ENCODE results near the gene OPCML.

Gene OPCML

GRCh38 chr11:132674151-132674550, 858.1 kb downstream of the OPCML start:
- no peaks in the 10 kb centered on the region for H3K27me3 ChIP-seq (ENCODE audit: low read length)
- H3K9me3 ChIP-seq (ENCODE audit: insufficient read depth, low read length): no peaks in the 10 kb centered on the region
- no peak overlapping the region for H3K4me3 ChIP-seq (ENCODE audit: insufficient read depth, low read length, poor library complexity, severe bottlenecking)
- H3K4me2 ChIP-seq (ENCODE audit: low read depth, low read length, poor library complexity, severe bottlenecking): no peak overlapping the region
- no peak for TF ChIP-seq CTCF (IDR thresholded peaks at IDR 0.05; ENCODE audit: insufficient read depth, low read length, poor library complexity, severe bottlenecking)
- TF ChIP-seq EZH2phosphoT487 (conservative IDR thresholded peaks at IDR 0.05; ENCODE audit: low read length): no peak
- no peak overlapping the region for H3K9ac ChIP-seq (ENCODE audit: low read length)
- H3F3A ChIP-seq (ENCODE audit: insufficient read depth): no peaks in the 10 kb centered on the region
- no peaks in the 10 kb centered on the region for H4K20me1 ChIP-seq (ENCODE audit: low read depth, low read length)
- H2AFZ ChIP-seq (ENCODE audit: low read depth, low read length, severe bottlenecking): no peak overlapping the region
- H3K27ac ChIP-seq (ENCODE audit: low read depth, low read length): no peak overlapping the region
- H3K9me2 ChIP-seq (replicated peaks; ENCODE audit: insufficient read depth, low read length): no peaks in the 10 kb centered on the region
- no peaks in the 10 kb centered on the region for H3K79me2 ChIP-seq (ENCODE audit: insufficient read depth, low read length)
- H3K36me3 ChIP-seq (ENCODE audit: low read length): no peaks in the 10 kb centered on the region

- no peaks in the 10 kb centered on the region for H3F3A ChIP-seq (ENCODE audit: insufficient read depth)
- H3K36me3 ChIP-seq (ENCODE audit: low read length): no peaks in the 10 kb centered on the region
- H3K9ac ChIP-seq (ENCODE audit: low read length): no peak overlapping the region
- H3K4me2 ChIP-seq (ENCODE audit: low read depth, low read length, poor library complexity, severe bottlenecking): no peak overlapping the region
- TF ChIP-seq EZH2phosphoT487 (conservative IDR thresholded peaks at IDR 0.05; ENCODE audit: low read length) (no peak), CTCF (IDR thresholded peaks at IDR 0.05; ENCODE audit: insufficient read depth, low read length, poor library complexity, severe bottlenecking) (no peak)
- no peak overlapping the region for H3K4me3 ChIP-seq (ENCODE audit: insufficient read depth, low read length, poor library complexity, severe bottlenecking)
- no peak overlapping the region for H2AFZ ChIP-seq (ENCODE audit: low read depth, low read length, severe bottlenecking)
- no peaks in the 10 kb centered on the region for H3K79me2 ChIP-seq (ENCODE audit: insufficient read depth, low read length)
- no peaks in the 10 kb centered on the region for H4K20me1 ChIP-seq (ENCODE audit: low read depth, low read length)
- H3K9me3 ChIP-seq (ENCODE audit: insufficient read depth, low read length): no peaks in the 10 kb centered on the region
- H3K27ac ChIP-seq (ENCODE audit: low read depth, low read length): no peak overlapping the region
- no peaks in the 10 kb centered on the region for H3K9me2 ChIP-seq (replicated peaks; ENCODE audit: insufficient read depth, low read length)
- H3K27me3 ChIP-seq (ENCODE audit: low read length): no peaks in the 10 kb centered on the region
These were observed 860.4 kb downstream of the OPCML start for GRCh38 chr11:132671851-132672370.

GRCh38 chr11:132670921-132671675, 861.2 kb downstream of the OPCML start:
- H3K9ac ChIP-seq (ENCODE audit: low read length): no peak overlapping the region
- H4K20me1 ChIP-seq (ENCODE audit: low read depth, low read length): no peaks in the 10 kb centered on the region
- H3K4me3 ChIP-seq (ENCODE audit: insufficient read depth, low read length, poor library complexity, severe bottlenecking): no peak overlapping the region
- no peaks in the 10 kb centered on the region for H3F3A ChIP-seq (ENCODE audit: insufficient read depth)
- H3K9me3 ChIP-seq (ENCODE audit: insufficient read depth, low read length): no peaks in the 10 kb centered on the region
- TF ChIP-seq CTCF (IDR thresholded peaks at IDR 0.05; ENCODE audit: insufficient read depth, low read length, poor library complexity, severe bottlenecking) (no peak), EZH2phosphoT487 (conservative IDR thresholded peaks at IDR 0.05; ENCODE audit: low read length) (no peak)
- no peaks in the 10 kb centered on the region for H3K36me3 ChIP-seq (ENCODE audit: low read length)
- no peak overlapping the region for H2AFZ ChIP-seq (ENCODE audit: low read depth, low read length, severe bottlenecking)
- H3K4me2 ChIP-seq (ENCODE audit: low read depth, low read length, poor library complexity, severe bottlenecking): no peak overlapping the region
- no peaks in the 10 kb centered on the region for H3K27me3 ChIP-seq (ENCODE audit: low read length)
- H3K9me2 ChIP-seq (replicated peaks; ENCODE audit: insufficient read depth, low read length): no peaks in the 10 kb centered on the region
- no peaks in the 10 kb centered on the region for H3K79me2 ChIP-seq (ENCODE audit: insufficient read depth, low read length)
- H3K27ac ChIP-seq (ENCODE audit: low read depth, low read length): no peak overlapping the region
